NOMO-1 (cell line): Measurements from ENCODE around the gene ZC3H13.
A peak's percentile ranks its signal among the peaks of the same experiment; 100 is the strongest.

Experiments
- DNase-seq, 2 experiments: peaks; one replicate each; lab custom pipeline; 2025; ENCODE audit not compliant: unreplicated experiment in 2 of 2; lab: John Stamatoyannopoulos, UW

The ZC3H13 gene

DNA sequence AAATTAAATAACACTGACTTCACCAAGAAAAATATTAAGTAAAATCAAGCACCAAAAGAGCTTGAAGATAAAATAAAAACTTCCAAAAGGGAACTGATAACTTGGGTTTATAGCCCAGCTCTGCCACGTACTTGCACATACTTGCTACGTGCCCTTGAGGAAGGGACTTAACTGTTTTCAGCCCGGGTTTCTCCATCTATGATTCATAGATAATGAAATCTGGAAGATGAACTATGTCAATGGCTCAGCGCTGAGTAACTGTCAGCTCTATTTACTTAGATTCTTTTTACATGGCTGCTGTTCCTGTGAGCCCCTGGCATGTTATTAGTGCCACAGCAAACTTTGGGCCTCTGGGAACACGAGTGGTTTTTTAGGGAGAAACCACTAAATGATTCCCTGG is 9.6 kb upstream of the ZC3H13 start:
- DNase-seq: peak; percentile 17 to 82

DNA sequence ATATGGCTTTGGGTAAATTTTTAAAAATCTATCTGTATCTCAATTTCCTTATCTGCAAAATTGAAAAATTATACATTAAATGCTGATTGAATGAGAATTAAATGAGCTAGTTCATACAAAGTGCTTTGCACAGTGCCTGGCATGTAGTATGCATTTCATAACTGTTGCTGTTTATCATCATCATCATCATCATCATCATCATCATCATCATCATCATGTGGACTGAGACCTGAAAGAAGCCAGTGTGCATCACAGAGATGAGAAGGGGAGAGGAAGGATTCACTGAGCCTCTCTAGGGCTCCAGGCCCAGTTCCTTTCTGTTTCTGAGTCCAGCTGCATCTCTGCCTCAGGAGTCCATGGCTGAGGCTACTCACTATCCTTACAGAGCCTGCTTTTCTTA is 6.9 kb upstream of the ZC3H13 start:
- no peak for DNase-seq

DNA sequence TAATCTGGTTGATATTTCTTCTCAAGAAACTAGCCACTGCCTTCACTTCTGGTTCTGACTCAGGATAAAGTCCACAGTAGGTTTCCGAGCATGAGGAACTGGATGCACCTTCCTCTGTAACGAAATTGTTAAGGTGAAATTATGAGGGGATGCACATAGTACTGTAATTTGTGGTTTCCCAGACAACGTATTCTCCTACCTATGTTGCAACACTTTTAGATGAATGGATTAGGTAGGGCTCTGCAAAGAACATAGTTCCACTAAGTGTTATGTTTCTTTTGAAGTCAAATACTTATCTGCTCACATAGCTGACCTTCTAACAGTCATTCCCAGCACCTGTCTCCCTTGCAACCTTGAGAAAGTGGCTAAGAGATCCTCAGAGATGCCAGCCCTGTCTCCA is 5.7 kb upstream of the ZC3H13 start:
- DNase-seq: peak in 1 of 2 experiments; percentile 8

DNA sequence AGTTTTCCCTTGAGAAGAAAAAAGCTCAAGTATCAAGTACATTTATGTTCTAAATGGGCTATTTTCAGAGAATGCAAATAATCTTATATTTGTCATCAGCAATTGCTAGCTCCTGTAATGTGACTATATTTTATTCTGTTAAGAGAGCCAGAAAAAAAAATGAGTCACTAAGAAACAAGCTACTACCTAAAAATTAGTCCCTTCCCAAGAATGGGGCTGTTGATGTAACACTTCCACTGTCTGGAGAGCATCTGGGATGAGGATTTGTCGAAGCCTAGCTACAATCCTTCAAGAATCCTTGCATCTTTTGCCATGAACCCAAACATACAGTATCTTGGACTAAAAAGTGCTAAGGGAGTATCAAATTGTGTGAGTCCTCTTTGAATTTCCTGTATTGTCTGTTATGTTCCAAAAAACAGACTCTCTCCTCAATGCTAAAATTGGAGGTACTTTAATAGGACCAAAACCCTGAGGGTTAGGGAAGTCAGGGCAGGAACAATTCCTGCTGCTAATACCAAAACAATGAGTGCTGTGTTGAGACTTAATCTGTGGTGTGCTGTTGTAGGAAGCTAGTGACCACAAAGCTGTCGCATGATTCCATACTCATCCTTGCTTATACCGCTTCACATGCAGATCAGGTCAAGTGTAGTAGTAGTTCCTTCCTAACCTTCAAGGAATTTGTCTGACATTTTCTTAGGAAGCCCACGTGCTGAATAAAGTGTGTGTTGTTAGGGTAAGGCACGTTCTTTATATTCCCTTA is 4.9 kb upstream of the ZC3H13 start:
- DNase-seq: no peak

DNA sequence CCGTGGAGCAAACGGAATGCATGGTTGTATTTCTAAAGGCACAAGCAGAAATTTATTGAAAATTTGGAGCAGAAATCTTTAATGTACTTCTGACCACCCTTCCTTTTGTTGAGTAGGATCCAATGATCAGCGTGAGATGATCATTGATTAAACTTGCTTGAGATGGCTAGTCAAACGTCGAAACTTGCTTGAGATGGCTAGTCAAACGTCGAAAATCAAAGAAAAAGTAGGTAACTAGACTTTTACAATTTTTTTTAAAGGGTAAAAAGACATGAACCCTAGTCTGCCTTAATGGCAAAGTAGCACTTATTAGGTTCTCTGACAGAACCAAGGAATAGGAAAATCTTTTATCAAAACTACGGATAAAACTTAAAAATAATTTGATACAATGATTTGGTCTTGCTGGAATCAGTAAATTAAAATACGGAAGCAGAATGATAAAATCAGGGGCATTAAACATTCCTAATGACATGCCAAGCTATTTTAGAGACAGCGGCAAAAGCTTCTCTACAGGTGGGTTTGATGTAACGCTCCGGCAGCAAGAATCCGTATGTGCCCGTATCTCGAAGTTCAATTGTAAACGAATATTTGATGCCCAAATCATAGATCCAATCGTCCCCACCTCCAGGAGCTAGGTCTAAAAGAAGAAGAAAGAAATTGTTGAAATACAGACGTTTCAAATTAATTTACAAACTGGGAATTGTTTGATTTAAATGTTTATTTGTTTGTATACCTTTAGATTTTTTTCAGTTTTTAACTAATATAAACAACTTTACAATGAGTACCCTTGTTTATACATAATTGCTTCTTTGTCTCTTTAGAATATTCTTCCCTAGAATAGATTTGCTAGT is 841 bp upstream of the ZC3H13 start:
- DNase-seq: no peak

DNA sequence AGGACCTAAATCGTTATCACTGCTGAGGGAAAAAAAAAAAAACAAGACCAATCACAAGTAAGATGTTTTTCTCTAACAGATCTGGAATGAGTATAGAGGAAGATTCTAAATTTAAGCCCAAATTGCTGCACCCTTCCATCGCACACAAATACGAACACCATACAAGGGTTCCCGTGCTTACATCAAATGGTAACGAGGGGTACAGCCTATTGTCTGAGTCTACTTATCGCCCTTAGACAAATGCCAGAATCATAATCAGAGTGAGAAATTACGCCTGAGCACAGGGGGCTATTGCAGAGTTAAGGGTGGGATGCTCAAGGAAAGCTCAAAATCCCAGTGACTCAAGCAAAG is 603 bp downstream of the ZC3H13 start:
- DNase-seq: no peak

DNA sequence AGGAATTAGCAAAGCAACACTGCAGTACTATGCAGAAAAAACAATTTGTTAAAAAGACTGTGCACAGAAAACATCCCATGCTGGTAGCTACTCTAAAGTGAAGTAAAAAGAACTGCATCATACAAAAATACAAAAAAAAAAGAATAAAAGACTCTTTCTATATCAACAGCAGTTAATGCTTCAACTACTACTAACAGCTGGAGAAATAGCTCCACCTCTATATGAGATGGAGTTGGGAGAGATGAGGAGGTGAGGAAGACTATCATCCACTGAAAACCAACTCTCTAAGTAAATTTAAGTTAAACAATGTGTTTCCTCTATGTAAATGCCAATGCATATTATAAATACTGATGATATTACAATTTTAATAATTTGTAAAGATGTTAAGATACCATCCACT is 1.8 kb downstream of the ZC3H13 start:
- no peak for DNase-seq

DNA sequence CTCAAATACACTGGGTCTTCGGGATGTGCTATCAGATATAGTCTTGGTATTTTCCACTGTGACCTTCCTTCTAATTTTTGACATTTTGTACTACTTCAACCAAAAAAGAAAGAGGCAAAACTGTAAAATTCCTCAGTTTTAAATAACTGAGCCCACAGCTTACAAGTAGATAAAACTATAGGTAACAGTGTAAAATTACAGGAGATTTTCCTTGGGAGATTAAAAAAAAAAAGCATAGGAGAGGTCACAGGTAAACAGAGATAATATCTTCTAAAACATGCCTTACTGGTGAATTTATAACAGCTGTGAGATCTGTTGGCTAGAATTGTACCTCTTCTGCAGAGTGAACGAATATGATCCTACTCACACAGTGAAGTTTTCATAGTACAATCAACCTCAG is 7.1 kb downstream of the ZC3H13 start:
- no peak for DNase-seq

DNA sequence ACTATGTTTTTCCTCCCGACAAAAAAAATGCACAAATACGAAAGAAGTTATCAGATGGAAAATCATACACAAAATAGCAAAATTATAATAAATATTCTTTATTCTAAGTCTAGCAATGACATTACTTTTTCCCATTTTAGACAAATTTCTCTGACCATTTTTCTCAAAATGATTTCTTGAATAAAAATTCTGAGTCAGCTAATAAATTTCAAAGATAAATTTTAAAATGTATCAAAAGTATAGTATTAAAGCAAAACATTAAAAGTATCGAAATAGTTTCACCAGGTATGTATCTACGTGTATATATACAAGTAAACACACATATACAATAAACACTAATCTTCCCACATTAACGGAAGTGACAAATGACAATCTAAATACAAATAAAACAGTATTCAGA is 8.9 kb downstream of the ZC3H13 start:
- no peak for DNase-seq

DNA sequence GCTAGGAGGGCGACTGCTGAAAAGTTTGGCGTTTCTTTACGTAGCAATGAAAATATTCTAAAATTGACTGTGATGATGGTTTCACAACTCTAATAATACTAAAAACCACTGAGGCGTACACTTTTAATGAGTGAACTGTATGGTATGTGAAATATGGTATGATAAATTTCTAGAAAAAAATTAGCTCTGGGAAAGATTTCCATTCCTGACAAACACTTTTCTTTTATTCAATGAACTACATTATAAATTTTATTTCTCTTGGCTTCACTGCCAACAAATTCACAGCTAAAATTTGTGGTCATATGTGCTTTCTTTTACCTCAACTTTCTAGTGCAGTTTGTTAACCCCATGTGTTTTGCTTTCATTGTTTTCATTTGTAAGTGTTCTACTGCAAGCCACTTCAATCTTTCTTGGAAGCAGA is 11.1 kb downstream of the ZC3H13 start:
- DNase-seq: no peak

DNA sequence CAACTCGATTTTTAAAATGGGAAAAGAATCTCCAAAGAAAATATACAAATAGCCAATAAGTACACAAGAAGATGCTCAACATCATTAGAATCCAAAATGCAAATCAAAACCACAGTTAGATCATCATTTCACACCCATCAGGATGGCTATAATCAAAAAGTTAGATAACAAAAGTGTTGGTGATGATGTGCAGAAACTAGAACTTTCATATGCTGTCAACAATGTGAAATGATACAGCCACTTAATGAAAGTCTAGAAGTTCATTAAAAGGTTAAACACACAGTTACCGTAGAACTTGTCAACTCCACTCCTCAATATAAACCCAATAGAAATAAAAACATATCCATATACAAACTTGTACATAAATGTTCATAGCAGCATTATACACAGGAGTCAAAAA is 11.8 kb downstream of the ZC3H13 start:
- no peak for DNase-seq

DNA sequence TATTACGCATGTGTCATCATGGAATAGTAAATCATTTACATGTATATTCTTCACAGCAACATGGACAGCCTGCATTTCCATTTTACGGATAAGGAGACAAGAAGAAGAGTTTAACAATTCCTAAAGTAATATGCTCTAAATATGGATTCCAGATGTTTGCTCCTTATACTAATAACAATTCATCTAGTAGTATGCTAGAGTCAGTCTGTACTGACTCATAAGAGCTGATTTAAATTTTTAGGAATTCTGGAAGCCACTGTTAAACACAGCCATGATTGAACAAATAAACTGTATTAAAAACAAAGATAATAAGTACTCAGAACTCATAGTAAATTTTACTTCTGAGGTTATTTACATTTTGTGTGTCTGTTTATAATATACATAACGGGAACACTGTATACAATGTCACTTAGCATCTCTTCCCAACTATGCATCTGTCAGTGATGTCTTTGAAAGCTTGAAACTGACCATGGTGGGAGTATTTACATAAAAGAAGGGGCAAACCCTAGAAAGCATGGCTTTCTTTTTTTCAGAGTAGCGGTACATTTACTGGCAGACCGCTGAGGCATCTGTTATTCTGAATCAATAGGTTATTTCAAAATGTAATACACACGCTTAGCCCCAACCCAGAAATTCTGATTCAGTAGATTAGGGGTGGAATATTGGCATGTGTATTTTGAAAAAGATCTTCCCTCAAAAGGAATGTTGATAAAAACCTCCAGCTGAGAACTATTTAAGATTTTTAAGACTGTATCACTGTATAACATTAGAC is 12.9 kb downstream of the ZC3H13 start:
- no peak for DNase-seq

DNA sequence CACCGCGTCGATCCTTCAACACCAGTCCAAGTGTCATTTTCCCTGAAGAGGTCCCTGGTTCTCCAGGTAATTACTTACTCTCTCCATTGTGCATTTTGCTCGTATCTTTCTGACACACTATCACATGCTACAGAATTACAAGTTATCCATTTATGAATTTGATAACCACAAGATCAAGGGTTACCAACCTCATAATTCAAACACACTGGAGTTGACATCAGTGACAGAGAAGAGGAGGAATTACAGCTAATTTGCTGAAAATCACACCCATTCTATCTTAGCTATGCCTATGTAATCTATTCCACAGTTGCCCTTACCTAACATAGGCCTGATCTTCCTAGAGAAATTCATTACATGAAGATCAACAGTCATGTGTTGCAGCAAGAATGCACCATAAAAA is 14.2 kb downstream of the ZC3H13 start:
- no peak for DNase-seq

DNA sequence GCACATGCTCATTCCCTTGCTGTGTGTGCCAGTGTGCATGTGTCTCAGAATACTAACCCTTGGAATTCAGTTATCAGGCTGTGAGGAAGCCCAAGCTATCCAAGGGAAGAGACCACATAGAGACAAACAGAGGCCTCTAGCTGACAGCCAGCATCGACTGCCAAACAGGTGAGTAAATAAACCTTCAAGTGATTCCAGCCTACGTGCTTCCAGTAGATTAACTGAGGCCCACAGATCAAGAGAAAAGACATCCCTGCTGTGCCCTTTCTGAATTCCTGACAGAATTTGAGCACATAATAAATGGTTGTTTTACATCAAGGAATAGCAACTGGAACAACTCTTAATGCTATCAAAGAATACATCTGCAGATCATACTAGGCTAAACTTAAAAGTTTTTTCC is 17.5 kb downstream of the ZC3H13 start:
- no peak for DNase-seq

DNA sequence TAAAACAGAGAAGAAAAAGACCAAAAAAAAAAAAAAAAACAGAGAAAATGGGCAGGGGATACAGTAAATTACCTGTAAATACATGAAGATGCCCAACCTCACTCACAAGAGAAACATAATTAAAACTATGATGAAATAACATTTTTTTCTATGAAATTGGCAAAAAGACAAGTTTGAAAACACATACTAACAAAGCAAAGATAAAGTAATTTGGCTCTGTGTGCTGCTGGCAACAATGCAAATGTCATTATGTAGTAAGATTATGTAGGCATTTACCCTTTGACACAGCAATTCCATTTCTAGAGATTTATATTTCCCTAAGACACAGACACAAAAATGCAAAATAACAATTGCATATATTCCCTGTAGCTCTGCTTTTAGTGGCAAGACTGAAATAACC is 20.2 kb downstream of the ZC3H13 start:
- no peak for DNase-seq

DNA sequence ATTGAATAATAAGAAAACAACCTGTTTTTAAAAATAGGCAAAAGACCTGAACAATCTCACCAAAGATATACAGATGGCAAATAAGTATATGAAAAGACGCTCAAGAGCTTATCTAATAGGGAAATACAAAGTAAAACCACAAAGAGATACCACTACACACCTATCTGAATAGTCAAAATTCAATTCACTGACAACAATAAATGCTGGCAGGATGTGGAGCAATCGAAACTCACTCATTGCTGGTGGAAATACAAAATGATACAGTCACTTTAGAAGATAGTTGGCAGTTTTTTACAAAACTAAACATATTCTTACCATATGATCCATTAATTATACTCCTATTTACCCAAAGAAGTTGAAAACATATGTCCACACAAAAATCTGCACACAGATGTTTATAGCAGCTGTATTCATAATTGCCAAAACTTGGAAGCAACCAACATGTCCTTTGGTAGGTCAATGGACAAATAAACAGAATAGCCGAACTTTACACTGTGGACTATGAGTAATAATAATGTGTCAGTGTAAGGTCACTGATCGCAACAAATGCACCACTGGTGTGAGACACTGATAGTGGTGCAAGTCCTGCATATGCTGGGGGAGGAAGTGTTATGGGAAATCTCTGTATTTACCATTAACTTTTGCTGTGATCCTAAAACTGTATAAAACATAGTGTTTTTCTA is 20.8 kb downstream of the ZC3H13 start:
- no peak for DNase-seq

DNA sequence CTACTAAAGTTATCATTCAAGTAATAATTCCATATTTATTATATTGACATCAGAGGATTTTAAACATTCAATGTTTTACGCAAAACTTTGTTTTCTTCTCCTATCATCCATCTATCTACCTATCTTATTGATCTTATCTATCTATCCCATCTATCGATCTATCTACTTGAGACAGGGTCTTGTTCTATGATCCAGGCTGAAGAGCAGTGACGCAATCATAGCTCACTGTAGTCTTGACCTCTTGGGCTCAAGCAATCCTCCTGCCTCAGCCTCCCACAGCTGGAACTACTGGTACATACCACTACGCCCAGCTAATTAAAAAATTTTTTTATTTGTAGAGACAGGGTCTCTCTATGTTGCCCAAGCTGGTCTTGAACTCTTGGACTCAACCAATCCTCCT is 27.4 kb downstream of the ZC3H13 start:
- DNase-seq: no peak

DNA sequence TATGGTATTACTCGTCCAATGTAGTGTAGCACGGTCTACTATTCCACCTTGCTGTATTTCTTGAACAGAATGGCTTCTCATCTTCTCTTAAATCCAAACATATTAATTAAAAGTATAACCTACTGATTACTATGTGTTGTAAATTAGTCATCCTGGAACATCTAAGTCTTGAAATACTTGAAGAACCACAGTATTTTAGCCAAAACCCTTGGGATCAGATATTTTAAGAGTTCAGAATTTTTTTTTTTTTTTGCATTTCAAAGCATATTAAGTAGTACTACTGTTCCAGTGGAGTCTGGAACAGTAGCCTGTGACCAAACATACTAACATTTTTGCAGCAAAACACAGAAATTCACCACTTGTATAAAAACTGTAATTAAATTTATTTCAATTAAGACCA is 30.1 kb downstream of the ZC3H13 start:
- no peak for DNase-seq

DNA sequence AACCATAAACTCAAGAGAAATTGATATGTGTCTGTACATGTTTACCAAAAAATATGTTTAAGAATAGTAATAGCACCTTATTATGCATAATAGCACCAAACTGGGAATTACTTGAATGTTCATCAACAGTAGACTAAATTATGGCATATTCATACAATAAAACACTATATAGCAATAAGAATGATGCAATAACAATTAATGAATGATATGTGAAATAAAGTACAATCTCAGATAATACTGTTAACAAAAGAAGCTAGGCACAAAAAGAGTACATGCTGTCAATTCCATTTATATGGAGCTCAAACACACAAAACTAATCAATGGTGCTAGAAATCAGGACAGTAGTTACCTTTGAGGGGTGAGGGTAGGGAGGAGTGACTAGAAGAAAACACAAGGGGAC is 36.3 kb downstream of the ZC3H13 start:
- no peak for DNase-seq

DNA sequence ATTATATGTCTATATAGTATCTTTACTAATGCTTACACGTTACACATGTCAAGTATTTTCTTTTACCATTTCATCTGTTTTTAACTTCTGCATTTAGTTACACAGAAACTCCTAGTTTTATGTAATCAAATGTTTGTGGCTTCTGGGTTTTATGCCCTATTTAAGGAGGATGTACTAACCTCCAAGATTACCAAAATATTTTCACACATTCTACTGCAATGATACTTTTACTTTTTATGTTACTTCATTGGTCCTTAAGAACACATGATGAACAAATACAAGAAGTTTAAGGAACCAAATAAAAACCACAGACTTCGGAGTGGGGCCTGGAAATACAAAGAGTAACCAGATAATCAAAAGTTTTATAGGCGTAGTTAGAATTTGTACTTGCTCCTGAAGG is 37.2 kb downstream of the ZC3H13 start:
- peak in 1 of 2 experiments; percentile 25 for DNase-seq

DNA sequence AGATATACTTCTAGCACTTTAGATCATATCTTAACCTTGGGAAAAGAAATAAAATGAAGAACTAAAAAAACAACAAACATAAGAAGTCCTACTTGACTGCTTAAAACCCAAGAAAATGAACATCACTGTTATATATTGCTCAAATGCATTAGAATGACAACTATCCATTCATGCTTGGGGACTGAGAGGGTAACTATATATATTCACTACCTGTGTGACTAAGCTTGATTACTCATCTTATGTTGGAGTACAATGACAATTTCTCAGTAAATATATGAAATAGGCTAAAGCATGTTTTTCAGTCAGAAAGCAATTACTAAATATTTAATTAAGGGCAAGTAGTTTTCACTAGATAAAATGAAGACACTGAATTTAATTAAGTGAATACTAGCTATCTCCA is 40.1 kb downstream of the ZC3H13 start:
- no peak for DNase-seq
